BLaER1 treated with 17β-estradiol and CSF1 and Interleukin-3, amounts not matched to agents 10 nM and 100 nM (cell line): Measurements from ENCODE around the gene SLC46A1.
A peak's percentile ranks its signal among the peaks of the same experiment; 100 is the strongest.

Experiments used
- H3K27ac ChIP-seq, 11 experiments: shearing (Covaris generic); formaldehyde crosslinking; 2 replicates each; pipeline ENCODE4 v1.8.1; 2022
- H3K27me3 ChIP-seq, 11 experiments: shearing (Covaris generic); formaldehyde crosslinking; 2 replicates each; pipeline ENCODE4 v1.8.1; 2022
- H3K36me3 ChIP-seq, 11 experiments: shearing (Covaris generic); formaldehyde crosslinking; 2 replicates each; pipeline ENCODE4 v1.8.1; 2022
- H3K4me1 ChIP-seq, 10 experiments: shearing (Covaris generic); formaldehyde crosslinking; 2 replicates each; pipeline ENCODE4 v1.8.1; 2022
- H3K4me2 ChIP-seq, 11 experiments: shearing (Covaris generic); formaldehyde crosslinking; 2 replicates each; pipeline ENCODE4 v1.8.1; 2022
- H3K4me3 ChIP-seq, 10 experiments: shearing (Covaris generic); formaldehyde crosslinking; 2 replicates each; pipeline ENCODE4 v1.8.1; 2022
- H3K9ac ChIP-seq, 11 experiments: shearing (Covaris generic); formaldehyde crosslinking; 2 replicates each; pipeline ENCODE4 v1.8.1; 2022
- H3K9me3 ChIP-seq, 11 experiments: shearing (Covaris generic); formaldehyde crosslinking; replicated peaks in 1 of 11; 2 replicates each; pipeline ENCODE4 v1.8.1; 2022
- H4K20me1 ChIP-seq, 11 experiments: shearing (Covaris generic); formaldehyde crosslinking; 2 replicates each; pipeline ENCODE4 v1.8.1; 2022
- Cebpa-rat ChIP-seq, 11 experiments: shearing (Covaris generic); IDR thresholded peaks; 2 replicates each; pipeline ENCODE4 v1.8.1; 2022

Gene SLC46A1

DNA sequence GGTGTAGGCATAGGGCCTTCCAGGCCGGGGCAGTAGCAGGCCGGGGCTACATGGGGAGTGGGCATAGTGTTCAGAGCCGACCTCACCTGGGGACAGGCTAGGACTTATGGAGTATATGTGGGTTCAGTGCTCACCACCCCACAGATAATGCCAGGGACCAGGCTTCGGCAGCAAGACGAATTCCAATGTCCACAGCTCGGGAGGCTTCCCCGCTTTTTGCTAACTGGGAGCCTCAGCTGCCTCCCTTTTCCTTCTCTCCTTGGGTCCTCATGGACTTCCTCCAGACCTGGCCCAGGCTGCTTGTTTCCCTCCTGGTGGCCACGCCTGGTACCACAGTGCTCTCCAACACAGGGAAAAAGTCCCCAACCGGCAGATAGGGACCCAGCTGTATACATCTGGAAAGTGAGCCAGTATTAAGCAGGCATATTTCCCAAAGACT is 20.1 kb upstream of the SLC46A1 start:
- no peaks in the 10 kb centered on the region for H3K36me3 ChIP-seq
- no peaks in the 10 kb centered on the region for H3K9me3 ChIP-seq
- no peak overlapping the region for H3K4me3 ChIP-seq
- TF ChIP-seq Cebpa-rat (IDR thresholded peaks at IDR 0.05): no peak
- no peaks in the 10 kb centered on the region for H3K4me1 ChIP-seq
- no peak overlapping the region for H3K4me2 ChIP-seq
- no peaks in the 10 kb centered on the region for H4K20me1 ChIP-seq
- no peak overlapping the region for H3K9ac ChIP-seq
- no peak overlapping the region for H3K27ac ChIP-seq
- no peaks in the 10 kb centered on the region for H3K27me3 ChIP-seq

DNA sequence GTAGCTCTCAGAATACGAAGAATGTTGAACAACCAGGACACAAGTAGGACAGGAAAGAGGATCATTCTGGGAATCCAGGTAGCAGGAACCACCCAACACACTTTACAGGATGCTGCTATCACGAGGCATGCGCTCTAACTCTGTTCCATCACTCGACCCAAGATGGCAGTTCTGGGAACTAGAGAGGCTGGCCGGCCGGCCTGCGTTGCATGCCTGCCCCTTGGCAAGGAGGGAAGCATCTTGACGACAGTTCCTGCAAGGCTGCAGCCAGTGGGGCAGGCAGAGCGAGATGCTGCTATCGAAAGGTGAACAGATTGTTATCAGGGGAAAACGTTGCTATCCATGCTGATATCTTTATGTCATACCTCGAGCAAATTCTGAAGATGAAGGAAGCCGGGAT is 19.2 kb upstream of the SLC46A1 start:
- H3K9me3 ChIP-seq: no peaks in the 10 kb centered on the region
- no peaks in the 10 kb centered on the region for H4K20me1 ChIP-seq
- no peak overlapping the region for H3K27ac ChIP-seq
- no peak overlapping the region for H3K4me2 ChIP-seq
- H3K4me1 ChIP-seq: no peaks in the 10 kb centered on the region
- TF ChIP-seq Cebpa-rat (IDR thresholded peaks at IDR 0.05): no peak
- H3K9ac ChIP-seq: no peak overlapping the region
- no peak overlapping the region for H3K4me3 ChIP-seq
- no peaks in the 10 kb centered on the region for H3K27me3 ChIP-seq
- H3K36me3 ChIP-seq: no peaks in the 10 kb centered on the region

DNA sequence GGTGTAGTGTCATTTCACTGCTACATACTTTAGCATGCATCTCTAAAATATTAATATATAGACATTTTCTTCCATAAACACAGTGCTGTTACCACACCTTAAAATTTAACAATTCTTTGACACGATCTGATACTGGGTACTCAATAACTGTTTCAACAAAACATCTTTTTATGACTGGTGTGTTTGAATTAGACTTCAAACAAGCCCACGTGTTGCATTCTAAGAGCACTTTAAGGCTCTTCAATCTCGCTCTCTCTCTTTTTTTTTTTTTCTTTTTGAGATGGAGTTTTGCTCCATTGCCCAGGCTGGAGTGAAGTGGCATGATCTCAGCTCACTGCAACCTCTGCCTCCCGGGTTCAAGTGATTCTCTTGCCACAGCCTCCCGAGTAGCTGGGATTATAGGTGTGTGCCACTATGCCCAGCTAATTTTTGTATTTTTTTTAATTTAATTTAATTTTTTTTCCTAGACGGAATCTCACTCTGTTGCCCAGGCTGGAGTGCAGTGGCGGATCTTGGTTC is 15.8 kb upstream of the SLC46A1 start:
- no peaks in the 10 kb centered on the region for H3K4me1 ChIP-seq
- H3K4me3 ChIP-seq: no peak overlapping the region
- no peaks in the 10 kb centered on the region for H3K9me3 ChIP-seq
- H3K4me2 ChIP-seq: no peak overlapping the region
- no peak overlapping the region for H3K9ac ChIP-seq
- no peak for TF ChIP-seq Cebpa-rat (IDR thresholded peaks at IDR 0.05)
- no peaks in the 10 kb centered on the region for H3K27me3 ChIP-seq
- H3K27ac ChIP-seq: no peak overlapping the region
- no peaks in the 10 kb centered on the region for H4K20me1 ChIP-seq
- no peaks in the 10 kb centered on the region for H3K36me3 ChIP-seq

GRCh38 chr17:28416703-28417311 is 10.8 kb upstream of the SLC46A1 start:
- H3K9ac ChIP-seq: no peak overlapping the region
- no peaks in the 10 kb centered on the region for H3K36me3 ChIP-seq
- H3K27me3 ChIP-seq: no peaks in the 10 kb centered on the region
- H3K4me2 ChIP-seq: no peak overlapping the region
- no peaks in the 10 kb centered on the region for H4K20me1 ChIP-seq
- no peak overlapping the region for H3K4me3 ChIP-seq
- no peak for TF ChIP-seq Cebpa-rat (IDR thresholded peaks at IDR 0.05)
- H3K27ac ChIP-seq: no peak overlapping the region
- H3K9me3 ChIP-seq: no peaks in the 10 kb centered on the region
- no peaks in the 10 kb centered on the region for H3K4me1 ChIP-seq

DNA sequence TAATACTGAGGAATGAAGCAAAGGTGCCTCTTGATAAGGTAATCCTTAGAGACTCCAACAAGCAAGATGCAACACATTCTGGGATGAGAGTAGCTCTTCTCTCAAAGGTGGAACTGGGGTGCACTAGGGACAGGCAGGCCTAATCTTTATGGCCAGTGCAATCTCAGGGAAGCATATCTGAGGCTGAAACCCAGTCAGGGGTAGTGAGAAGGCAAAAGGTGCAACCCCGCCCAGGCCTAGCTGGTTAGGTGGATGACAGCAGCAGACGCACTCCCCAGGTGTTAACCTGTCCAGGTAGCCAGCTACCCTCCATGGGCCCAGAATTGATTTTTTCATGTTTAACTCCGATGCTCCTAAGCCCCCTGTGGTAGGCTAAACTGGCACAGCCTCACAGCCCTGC is 9.9 kb upstream of the SLC46A1 start:
- Histone ChIP-seq H3K9me3 (no peaks in the 10 kb centered on the region), H3K27ac (no peak overlapping the region), H3K9ac (no peak overlapping the region), H3K4me2 (no peak overlapping the region), H3K4me1 (no peaks in the 10 kb centered on the region), H3K4me3 (no peak overlapping the region), H3K27me3 (no peaks in the 10 kb centered on the region), H3K36me3 (no peaks in the 10 kb centered on the region), H4K20me1 (no peaks in the 10 kb centered on the region)
- TF ChIP-seq Cebpa-rat (IDR thresholded peaks at IDR 0.05): no peak

GRCh38 chr17:28413804-28414203 is 7.8 kb upstream of the SLC46A1 start:
- Histone ChIP-seq H3K9ac (no peak overlapping the region), H3K4me2 (no peak overlapping the region), H4K20me1 (no peaks in the 10 kb centered on the region), H3K9me3 (no peaks in the 10 kb centered on the region), H3K4me1 (no peaks in the 10 kb centered on the region), H3K27ac (no peak overlapping the region), H3K4me3 (no peak overlapping the region), H3K27me3 (no peaks in the 10 kb centered on the region), H3K36me3 (no peaks in the 10 kb centered on the region)
- TF ChIP-seq Cebpa-rat (IDR thresholded peaks at IDR 0.05): no peak

DNA sequence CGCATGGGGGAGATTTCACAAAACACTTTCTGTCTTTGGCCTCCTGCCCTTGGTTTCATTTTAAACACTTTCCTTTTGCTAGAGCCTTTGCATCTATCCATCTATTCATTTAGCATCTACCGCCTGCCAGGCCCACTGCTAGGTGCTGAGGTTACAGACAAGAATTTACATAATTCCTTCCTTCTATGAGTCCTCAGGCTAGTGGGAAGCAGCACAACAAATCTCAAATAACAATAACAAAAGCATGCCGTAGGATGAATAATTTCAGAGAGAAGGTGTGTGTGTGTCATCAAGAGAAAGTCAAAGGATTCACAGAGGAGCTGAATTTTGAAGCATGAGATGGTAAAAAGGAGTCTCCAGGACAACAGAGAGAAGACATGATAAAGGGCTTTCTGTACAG is 6.1 kb upstream of the SLC46A1 start:
- no peaks in the 10 kb centered on the region for H3K9me3 ChIP-seq
- no peaks in the 10 kb centered on the region for H3K36me3 ChIP-seq
- TF ChIP-seq Cebpa-rat (IDR thresholded peaks at IDR 0.05): no peak
- H4K20me1 ChIP-seq: no peaks in the 10 kb centered on the region
- no peak overlapping the region for H3K4me3 ChIP-seq
- H3K4me1 ChIP-seq: peaks cover 0 to 10% (median 0%) of the 10 kb centered on the region in 10 experiments; a peak in 3 of 20 replicates
- H3K9ac ChIP-seq: no peak overlapping the region
- no peaks in the 10 kb centered on the region for H3K27me3 ChIP-seq
- H3K4me2 ChIP-seq: no peak overlapping the region
- H3K27ac ChIP-seq: no peak overlapping the region

- Histone ChIP-seq H3K27ac (no peak overlapping the region), H3K36me3 (peaks cover 0 to 1% (median 0%) of the 10 kb centered on the region in 11 experiments; a peak in 1 of 22 replicates), H3K27me3 (peaks cover 0 to 10% (median 0%) of the 10 kb centered on the region in 11 experiments; a peak in 3 of 22 replicates), H3K4me3 (no peak overlapping the region), H3K4me1 (peaks cover 25 to 48% (median 38%) of the 10 kb centered on the region in 10 experiments), H3K9me3 (no peaks in the 10 kb centered on the region), H4K20me1 (no peaks in the 10 kb centered on the region), H3K4me2 (peak overlapping the region in 2 of 11 experiments; percentile 10 to 47; a peak in 3 of 22 replicates), H3K9ac (no peak overlapping the region)
- no peak for TF ChIP-seq Cebpa-rat (IDR thresholded peaks at IDR 0.05)
Measured at GRCh38 chr17:28407974-28408306, 1.9 kb upstream of the SLC46A1 start.

DNA sequence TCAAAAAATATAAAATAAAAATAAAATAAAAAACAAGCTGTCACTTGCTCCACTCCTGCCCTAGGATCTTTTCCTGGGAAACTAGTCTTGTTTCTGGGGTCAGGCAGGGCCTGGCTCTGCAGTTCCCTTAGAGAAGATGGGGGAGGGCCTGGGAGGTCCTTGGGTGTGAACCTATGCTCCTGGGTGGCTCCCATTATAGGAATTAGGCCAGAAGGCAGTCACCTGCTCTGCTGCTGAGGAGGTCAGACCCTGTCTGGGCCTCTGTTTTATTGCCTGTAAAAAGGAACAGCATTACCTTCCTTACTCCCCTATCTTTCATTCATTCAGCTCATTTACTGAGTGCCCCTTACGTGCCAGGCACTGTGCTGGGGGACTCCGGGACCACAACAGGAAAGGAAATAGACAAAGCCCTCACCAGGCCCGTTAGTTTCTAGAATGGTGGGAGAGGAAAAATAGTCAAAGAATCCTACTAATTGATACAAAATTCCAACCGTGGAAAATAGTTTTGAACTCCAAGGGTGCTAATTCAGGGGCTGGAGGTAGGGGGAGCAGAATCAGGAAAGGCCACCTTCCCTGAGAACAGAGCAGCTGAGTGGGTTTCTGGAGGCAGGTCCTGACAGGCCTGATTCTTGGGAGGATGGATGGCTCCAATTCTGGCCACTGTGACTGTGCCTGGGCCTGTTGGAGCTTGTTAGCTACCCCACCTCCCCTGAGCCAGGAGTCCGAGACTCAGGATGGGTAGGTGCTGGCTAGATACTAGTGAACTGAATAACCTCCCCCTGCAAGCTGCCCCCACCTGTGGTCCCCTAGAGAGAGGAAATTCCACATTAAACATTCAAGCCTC is 1.3 kb upstream of the SLC46A1 start:
- H3K36me3 ChIP-seq: peaks cover 0 to 7% (median 0%) of the 10 kb centered on the region in 11 experiments; a peak in 5 of 22 replicates
- no peaks in the 10 kb centered on the region for H4K20me1 ChIP-seq
- no peak overlapping the region for H3K27ac ChIP-seq
- H3K4me3 ChIP-seq: no peak overlapping the region
- peaks cover 0 to 10% (median 0%) of the 10 kb centered on the region in 11 experiments; a peak in 3 of 22 replicates for H3K27me3 ChIP-seq
- H3K9ac ChIP-seq: no peak overlapping the region
- peak overlapping the region in 2 of 11 experiments; percentile 47 to 95; a peak in 2 of 22 replicates for H3K4me2 ChIP-seq
- peaks cover 25 to 54% (median 44%) of the 10 kb centered on the region in 10 experiments for H3K4me1 ChIP-seq
- no peak for TF ChIP-seq Cebpa-rat (IDR thresholded peaks at IDR 0.05)
- no peaks in the 10 kb centered on the region for H3K9me3 ChIP-seq
